HG02970 (cell line): ENCODE results near the gene RRM1.

ENCODE experiments used
- ATAC-seq: cut with Tn5 transposase; IDR thresholded peaks from one replicate; pipeline ENCODE4 v1.9.1; 2021; ENCODE audit warnings: mild to moderate bottlenecking, moderate library complexity, moderate number of reproducible peaks; ENCODE audit not compliant: unreplicated experiment, low FRiP score

RRM1 gene

DNA sequence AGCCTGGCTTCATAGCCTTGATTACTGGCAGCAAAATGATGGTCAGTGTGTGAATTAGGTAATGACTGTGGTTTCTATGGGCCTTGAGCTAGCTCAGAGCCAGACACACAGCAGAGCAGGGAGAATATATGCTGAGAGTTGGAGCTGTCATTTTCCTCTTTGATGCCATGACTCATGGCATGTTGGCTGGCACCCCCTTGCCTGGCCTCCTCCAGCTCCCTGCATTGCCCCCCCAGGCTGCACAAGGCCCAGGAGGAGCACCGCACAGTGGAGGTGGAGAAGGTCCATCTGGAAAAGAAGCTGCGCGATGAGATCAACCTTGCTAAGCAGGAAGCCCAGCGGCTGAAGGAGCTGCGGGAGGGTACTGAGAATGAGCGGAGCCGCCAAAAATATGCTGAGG lies 20.3 kb upstream of the RRM1 start:
- ATAC-seq, result no peak

DNA sequence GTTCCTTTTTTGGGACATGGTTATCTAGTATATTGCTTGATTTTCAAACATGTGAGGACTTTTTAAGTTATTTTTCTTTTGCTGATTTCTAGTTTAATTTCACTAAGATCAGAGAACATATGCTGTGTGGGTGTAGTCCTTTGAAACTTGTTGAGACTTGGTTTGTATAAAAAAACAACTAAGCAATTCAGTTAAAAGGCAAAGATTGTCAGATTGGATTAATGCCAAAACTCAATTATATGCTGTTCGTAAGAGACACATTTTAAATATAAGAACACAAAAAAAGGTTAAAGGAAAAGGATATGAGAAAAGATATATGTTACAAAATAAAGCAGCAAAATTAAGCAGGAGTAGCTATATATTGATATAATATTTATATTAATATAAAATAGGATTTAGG lies 17.8 kb upstream of the RRM1 start:
- no peak for ATAC-seq

DNA sequence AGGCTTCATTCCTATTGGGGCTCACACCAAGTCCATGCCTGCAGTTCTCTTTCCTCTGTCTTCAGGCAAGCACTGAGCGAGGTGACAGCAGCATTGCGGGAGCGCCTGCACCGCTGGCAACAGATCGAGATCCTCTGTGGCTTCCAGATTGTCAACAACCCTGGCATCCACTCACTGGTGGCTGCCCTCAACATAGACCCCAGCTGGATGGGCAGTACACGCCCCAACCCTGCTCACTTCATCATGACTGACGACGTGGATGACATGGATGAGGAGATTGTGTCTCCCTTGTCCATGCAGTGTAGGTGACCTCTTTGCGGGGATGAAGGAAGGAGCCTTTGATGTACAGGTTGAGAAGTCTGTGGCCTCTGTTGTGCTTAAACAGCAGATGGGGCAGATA lies 11.4 kb upstream of the RRM1 start:
- no peak for ATAC-seq

DNA sequence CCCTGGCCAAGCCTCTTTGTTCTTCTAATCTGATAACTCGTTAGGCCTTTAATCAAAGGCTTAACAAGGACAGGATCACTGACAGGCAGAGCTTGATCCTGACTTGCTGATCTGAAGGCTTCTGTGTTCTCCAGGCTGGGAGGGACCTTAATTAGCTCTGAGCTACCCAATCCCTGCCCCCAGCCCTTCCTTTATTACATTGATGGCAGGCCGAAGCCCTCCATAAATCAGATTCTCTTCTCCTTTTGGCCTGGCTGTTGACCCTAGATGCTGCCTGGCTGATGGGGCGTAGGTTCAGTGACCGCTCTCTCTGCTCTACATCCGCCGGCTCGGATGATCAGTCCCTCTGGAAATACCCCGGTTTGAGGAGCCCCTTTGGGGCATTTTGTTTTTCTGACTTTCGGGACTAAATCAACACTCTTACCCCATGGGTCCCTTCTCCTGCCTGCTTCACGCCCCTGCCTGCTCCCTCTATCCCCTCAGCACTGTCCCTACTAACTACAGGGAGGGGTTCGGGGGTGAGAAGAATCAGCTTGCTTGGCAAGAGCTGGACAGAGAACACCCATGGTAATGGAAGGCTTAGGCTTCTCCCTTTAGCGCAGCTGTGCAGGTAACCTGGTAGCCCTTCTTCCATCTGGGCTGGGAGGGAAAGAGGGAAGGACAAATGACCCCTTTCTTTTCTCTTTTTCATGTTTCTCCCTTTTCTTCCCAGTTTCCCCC lies 10.0 kb upstream of the RRM1 start:
- no peak for ATAC-seq

DNA sequence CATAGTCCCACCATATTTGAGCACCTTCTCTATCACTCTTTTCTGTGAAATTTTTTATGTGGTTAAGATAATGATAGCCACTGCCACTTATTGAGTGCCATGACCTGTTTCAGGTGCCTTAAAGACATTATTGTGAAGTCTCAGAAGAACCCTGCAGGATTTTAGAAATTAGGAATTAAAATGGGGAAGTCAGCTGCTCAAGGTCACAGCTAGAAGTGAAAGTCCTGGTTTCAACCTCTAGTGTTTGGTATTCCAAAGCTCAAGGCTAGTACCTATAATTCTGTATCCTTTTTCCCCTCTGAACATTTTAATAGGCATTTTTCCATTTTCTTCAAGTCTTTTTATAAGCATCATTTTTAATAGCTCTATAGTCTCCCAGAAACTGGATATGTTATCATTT lies 9.0 kb upstream of the RRM1 start:
- ATAC-seq, result no peak

DNA sequence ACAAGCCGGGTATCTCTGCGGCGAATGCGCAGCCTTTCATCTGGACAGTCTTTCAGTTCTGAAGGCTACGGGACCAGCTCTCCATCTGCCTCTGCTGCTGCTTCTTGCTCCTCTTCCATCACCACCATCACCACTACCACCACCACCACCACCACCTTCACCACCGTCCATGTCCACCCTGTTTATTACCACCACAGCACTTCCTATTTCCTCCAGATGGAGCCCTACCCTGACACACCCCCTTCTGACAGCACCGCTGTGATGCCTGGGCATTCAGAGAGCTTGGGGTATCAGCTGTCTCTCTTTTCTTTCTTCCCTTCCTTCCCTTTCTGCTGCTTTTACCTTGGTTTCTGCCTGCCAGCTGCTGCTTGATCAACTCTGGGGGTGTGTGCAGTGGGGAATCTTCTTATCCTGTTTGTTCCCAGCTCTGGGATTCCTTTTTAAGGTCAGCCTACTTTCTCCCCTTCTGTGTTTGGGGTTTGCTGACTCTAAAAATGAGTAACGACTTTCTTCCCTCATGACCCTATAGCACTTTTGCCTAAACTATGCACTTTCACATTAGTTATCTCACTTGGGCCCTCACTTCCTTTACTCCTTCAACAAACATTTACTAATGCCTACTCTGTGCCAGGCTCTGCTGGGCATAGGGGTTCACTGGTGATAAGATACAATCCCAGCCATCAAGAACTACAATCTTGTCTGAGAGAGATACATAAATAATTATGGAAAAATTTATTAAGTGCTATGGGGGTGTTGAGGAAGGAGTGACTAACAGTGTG lies 7.8 kb upstream of the RRM1 start:
- no peak for ATAC-seq

DNA sequence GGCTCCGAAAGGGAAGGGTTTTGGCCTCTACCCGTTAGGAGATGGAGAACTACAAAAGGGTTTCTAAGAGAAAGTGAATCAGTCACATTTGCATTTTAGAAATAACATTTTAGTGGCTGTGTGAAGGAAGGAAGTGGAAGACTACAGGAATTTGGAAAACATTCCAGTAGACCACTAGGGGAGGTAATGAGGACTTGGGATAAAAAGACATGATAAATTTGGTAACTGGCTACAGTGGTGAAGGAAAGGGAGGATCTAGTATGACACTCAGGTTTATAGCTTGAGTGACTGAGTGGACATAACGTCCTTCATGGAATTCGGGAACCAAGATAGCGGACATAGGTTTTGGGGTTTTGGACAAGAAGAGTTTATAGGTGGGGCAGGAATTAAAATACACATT lies 7.0 kb upstream of the RRM1 start:
- no peak for ATAC-seq

DNA sequence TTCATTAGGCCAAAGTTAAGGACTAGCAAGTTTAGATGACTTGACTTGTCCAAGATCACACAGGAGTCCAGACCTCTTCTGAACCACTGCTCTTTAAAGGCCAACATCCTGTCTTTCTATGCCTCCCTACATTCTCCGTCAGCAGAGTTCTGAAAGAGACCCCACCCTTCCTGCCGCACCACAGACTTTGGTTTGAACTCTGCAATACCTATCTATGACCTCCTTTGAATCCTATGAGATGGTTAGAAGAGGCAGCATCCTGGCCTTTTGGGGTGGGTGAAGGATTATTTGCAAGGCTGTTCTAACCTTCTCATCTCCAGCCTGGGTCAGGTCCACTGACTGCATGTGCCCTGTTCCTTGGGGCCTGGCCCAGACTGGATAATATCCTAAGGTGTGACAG lies 4.3 kb upstream of the RRM1 start:
- ATAC-seq, result no peak

DNA sequence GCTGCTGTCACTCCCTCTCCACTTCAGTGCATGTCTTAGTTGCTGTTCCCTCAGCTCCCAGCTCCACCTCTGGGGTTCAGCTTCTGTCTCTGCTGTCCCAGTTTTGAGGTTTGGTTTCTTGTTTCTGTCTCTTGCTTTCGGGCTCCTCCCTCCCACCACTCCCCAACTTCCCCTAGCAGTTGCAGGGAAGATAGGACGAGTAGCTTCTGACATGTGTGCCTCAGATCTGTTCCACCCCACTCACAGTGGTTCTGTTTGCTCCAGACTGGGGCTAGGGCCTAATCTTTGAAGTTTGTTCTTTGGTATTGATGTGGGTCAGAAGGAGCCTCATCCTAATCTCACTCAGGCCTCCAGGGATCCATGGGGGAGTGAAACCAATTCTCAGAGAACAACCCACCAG lies 2.6 kb upstream of the RRM1 start:
- ATAC-seq, result no peak

DNA sequence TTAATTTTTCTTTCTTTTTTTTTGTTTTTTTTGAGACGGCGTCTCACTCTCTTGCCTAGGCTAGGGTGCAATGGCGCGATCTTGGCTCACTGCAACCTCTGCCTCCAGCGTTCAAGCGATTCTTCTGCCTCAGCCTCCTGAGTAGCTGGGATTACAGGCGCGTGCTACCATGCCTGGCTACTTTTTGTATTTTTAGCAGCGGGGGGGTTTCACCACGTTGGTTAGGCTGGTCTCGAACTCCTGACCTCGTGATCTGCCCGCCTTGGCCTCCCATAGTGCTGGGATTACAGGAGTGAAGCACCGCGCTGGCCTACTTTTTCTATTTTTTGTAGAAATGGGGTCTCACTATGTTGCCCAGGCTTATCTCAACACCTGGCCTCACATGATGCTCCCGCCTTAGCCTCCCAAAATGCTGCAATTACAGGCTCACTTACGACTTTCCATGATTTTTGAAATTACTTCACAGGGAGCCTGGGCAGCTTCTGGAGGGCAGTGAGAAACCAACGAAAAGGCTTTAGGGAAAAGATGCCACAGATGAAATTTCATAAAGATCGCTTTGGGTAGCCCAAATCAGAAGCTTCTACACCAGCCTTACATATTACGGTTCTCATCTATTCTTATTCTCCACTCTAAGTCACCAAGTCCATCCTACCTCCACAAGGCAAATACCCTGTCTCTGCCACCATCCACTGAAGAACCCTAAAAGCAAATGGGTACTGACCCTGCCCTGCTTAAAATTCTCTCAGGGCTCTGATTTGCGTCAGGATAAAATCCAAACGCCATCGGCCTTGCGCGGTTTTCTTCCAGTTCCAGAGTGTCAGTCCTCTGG lies 866 bp upstream of the RRM1 start:
- no peak for ATAC-seq

DNA sequence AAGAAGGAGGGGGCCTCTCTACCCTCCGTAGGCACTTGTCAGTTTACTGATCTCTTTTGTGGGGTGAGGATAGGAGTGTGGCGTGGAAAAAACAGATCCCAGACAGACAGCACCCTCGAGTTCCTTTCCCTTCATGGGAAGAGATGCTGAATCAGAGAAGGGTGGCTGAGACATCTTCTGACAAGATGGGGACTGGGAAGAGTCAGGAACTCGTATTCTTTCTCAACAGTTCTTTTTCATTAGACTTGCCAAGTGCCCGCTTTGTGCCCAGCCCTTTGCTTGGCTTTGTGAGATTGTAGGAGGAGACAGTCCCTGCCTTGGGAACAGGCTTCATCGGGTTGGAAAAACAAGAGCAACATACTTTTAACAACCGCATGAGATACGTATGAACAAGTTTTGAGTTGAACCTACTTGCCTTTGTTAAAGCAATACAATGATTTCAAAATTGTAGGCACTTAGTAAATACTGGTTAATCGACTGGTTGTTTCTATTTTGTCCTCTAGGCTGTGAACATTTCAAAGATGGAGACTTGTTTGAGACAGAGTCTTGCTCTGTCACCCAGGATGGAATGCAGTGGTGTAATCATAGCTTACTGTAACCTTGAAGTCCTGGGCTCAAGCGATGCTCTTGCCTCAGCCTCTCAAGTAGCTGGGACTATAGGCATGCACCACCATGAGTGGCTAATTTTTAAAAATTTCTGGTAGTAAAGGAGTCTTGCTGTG lies 1.1 kb downstream of the RRM1 start:
- no peak for ATAC-seq

DNA sequence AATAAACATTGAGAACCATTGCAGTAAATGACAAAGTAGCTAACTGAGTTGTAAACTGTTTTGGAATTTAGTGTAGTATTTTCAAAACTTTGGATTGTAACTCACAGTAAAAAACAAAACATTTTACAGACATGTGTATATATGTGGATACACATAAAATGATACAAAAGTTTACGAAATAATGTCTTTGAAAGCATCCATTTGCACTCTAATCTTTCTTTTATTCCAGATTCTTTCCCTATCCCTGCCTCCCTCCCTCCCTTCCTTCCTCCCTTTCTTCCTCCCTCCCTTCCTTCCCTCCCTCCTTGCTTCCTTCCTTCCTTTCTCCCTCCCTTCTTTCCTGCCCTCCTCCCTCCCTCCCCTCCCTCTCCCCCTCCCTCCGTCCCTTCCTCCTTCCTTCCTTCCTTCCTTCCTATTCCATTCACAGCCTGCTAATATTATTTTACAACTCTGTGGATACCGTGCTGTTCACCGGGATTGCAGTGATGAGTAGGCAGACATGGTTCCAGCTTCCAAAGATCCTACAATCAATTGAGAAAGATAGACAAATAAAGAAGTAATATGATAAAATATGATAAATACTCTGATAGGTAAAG lies 3.5 kb downstream of the RRM1 start:
- ATAC-seq, result no peak

DNA sequence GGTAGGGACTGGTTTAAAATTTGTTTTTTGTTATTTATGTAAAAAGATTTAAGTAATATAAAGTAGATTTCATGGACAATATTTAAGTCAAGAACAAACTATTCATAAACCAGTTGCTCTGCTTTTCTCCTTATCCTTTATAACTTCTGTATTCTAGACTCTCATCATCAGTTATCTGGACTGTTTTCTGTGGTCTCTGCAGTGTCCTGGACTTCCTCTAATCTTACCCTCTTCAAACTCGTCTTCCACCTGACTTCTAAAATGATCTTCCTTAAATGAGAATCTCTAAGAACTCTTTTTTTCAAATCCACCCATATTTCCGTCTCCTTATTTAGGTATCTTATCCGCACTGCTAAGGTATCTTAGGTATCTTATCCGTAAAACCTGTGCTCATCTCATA lies 8.1 kb downstream of the RRM1 start:
- ATAC-seq, result no peak

DNA sequence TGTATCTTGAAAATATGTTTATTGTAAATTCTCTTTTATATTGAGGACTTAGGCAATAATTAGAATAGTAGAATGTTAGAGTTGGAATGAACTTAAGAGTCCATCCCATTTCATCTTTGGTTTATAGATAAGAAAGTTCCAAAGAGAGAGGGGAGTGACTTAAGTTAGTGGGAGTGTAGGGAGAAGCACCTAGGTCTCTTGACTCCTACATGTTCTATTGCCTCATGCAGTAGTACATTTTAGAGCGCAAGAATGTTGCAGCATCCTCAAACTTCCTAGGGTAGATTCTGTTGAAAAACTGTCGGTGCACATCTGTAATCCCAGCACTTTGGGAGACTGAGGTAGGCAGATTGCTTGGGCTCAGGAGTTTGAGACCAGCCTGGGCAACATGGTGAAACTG lies 8.7 kb downstream of the RRM1 start:
- ATAC-seq, result no peak

DNA sequence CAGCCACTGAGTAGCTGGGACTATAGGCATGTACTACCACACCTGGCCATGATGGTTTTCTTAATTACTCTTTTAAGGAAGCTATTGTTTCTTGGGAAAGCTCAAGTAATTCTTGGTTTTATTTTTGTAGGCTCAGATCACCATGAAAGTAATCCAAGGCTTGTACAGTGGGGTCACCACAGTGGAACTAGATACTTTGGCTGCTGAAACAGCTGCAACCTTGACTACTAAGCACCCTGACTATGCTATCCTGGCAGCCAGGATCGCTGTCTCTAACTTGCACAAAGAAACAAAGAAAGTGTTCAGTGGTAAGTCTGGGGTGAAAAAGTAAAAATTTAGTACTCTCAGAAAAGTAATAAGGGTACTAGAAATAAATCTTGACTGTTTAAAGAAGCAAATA lies 11.3 kb downstream of the RRM1 start:
- no peak for ATAC-seq

DNA sequence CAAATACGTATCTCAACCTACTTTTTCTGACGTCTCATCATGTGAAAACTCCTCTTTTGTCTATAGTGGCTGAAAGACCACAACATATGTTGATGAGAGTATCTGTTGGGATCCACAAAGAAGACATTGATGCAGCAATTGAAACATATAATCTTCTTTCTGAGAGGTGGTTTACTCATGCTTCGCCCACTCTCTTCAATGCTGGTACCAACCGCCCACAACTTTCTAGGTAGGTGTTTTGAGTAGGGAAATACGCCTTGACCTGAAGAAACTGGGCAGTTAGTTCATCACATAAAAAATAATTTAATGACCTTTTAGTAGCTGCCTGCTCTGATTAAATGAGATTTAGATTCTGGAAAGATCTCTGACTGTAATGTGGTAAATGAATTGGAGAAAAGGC lies 17.2 kb downstream of the RRM1 start:
- ATAC-seq, result no peak

DNA sequence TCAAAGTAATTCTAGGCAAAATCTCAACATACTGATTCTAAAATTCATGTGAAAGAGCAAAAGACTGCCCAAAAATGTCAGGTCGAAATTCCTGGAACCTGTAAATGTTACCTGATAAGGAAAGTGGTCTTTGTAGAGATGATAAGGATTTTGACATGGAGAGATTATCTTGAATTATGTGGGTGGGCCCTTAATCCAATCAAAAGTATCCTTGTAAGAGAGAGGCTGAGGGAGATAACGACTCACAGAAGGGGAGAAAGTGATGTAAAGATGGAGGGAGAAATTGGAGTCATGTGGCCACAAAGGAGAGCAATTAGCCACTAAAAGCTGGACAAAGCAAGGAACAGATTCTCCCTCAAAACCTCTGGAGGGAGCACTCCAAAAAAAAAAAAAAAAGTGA lies 20.5 kb downstream of the RRM1 start:
- no peak for ATAC-seq

DNA sequence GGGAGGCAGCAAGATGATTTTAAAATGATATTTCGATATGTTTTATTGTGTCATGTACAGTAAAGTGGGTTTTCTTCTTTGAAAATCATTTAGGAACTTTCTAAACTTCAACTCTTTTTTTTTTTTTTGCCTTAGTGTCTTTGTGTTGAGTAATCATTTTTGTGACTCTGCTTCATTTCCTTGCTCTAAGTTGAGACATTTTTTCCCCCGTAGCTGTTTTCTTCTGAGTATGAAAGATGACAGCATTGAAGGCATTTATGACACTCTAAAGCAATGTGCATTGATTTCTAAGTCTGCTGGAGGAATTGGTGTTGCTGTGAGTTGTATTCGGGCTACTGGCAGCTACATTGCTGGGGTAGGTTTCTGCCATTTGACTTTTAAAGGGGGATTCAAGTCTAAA lies 23.5 kb downstream of the RRM1 start:
- ATAC-seq, result no peak

DNA sequence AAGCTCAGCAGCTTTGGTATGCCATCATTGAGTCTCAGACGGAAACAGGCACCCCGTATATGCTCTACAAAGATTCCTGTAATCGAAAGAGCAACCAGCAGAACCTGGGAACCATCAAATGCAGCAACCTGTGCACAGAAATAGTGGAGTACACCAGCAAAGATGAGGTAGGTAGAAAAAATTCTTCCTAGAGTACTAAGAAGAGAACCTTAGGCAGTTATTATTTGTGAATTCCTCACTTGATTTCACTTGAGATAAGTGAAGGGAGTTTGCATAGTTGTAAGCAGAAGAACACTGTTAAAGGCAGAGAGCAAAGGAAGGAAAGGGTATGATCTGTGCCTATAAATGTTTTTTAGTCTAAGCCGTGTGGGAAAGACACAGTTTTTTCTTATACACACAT lies 28.6 kb downstream of the RRM1 start:
- no peak for ATAC-seq

DNA sequence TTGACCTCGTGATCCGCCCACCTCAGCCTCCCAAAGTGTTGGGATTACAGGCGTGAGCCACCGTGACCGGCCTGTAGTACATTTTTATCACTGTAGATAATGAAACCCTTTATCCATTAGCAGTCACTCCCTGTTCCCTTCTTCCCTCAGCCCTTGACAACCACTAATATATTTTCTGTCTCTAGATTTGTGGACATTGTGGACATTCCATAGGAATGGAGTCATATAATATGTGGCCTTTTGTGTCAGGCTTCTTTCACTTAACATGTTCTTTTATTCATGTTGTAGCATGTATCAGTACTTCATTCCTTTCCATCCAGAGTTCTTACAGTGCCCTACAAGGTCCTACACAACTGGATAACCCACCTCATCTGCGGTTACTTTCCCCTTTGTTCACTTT lies 30.5 kb downstream of the RRM1 start:
- ATAC-seq, result no peak
